GM10248 (cell line): Measurements from ENCODE around the gene NTM.

Experiments used
- CTCF ChIA-PET: fragments of 300-600 bp; sonication (Branson Sonifier 250); formaldehyde crosslinking; extraction: SDS; loops from one replicate; lab custom pipeline; 2021; ENCODE audit warnings: antibody characterized with exemption; lab: Yijun Ruan, JAX
- POLR2A ChIA-PET: fragments of 350-650 bp; sonication (Branson Sonifier 250); formaldehyde crosslinking; extraction: SDS; loops from one replicate; lab custom pipeline; 2020; ENCODE audit warnings: antibody characterized with exemption; lab: Yijun Ruan, JAX
- DNase-seq: peaks from one replicate; pipeline ENCODE4 v3.0.0; 2012; ENCODE audit errors: extremely low spot score
- TF ChIP-seq, protein P1 (sequence below): IDR thresholded peaks from 2 replicates; pipeline ENCODE4 v1.5.1; 2012; ENCODE audit warnings: mild to moderate bottlenecking, low read depth; ENCODE audit errors: extremely low read depth, missing control alignments, control extremely low read depth

NTM gene

DNA sequence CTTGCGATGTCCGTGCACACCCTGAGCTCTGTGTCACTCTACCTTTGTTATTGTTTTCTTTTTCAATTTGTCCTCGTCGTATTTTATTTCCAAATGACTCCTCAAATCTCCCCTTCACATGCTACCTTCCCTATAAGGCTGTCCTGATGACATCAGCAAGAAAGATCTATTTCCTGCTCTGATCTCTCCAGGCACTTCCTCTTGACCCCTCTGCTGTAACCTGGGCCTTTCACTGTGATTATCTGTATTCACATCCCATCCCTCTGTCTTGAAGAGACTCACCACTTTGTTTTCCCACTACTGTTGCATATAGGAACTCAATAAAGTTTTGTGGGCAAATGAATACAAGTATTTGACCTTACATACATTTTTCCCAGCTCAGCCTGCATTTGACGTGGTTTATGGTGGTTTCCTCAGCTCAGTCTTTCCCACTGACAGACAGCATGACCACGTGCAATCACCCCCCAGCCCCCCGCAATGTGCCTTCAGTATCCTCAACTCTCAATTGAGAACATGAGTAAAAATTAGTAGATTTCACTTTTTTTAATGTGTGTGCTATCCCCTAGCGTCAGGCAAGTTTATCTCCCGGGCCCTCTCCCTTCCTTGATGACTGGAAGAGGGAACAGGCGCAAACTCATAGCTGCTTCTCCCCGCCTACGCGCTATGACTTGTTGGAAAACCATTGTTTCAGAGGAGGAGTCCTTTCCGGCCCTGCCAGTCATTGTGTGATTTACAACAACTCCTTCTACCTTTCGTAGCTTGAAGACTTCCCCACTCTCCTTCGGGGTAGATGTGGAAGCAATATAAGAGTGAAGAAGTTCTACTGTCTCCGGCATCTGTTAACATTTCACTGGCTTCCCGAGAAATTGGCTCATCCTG is 498.5 kb downstream of the NTM start:
- ChIA-PET CTCF (interaction anchor here (0.7 to 6.1 kb wide), 21 partner anchors 8 to 1073 kb away, joined by 3 to 103 read pairs (median 4); no protein-coding TSS in a partner anchor), POLR2A (no interaction called here)
- no peak for DNase-seq
- TF ChIP-seq, protein P1, sequence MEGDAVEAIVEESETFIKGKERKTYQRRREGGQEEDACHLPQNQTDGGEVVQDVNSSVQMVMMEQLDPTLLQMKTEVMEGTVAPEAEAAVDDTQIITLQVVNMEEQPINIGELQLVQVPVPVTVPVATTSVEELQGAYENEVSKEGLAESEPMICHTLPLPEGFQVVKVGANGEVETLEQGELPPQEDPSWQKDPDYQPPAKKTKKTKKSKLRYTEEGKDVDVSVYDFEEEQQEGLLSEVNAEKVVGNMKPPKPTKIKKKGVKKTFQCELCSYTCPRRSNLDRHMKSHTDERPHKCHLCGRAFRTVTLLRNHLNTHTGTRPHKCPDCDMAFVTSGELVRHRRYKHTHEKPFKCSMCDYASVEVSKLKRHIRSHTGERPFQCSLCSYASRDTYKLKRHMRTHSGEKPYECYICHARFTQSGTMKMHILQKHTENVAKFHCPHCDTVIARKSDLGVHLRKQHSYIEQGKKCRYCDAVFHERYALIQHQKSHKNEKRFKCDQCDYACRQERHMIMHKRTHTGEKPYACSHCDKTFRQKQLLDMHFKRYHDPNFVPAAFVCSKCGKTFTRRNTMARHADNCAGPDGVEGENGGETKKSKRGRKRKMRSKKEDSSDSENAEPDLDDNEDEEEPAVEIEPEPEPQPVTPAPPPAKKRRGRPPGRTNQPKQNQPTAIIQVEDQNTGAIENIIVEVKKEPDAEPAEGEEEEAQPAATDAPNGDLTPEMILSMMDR = no peak

DNA sequence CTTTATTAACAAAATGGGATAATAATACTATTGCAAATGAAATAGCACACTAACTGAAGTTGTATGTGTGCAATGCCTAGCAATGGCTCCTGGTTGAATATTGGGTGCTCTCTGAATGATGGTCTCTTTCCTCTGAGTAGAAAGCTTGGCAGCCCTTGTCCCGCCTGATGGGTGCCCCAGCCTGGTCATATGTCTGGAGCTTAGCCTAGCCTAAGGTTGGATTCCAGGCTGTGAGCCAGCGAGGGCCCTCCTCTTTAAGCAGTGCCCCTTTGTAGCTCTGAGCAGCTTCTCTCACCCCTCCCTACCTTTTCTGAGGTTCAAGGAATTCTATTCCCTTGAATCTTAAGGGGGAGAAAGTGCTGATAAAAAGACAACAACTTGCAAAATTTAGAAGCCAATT is 499.9 kb downstream of the NTM start:
- DNase-seq = no peak
- CTCF ChIA-PET = interaction anchor here (1.0 to 6.1 kb wide), 11 partner anchors 9 to 256 kb away, joined by 3 to 103 read pairs (median 5); no protein-coding TSS in a partner anchor
- TF ChIP-seq, protein P1 = no peak
- POLR2A ChIA-PET = no interaction called here

DNA sequence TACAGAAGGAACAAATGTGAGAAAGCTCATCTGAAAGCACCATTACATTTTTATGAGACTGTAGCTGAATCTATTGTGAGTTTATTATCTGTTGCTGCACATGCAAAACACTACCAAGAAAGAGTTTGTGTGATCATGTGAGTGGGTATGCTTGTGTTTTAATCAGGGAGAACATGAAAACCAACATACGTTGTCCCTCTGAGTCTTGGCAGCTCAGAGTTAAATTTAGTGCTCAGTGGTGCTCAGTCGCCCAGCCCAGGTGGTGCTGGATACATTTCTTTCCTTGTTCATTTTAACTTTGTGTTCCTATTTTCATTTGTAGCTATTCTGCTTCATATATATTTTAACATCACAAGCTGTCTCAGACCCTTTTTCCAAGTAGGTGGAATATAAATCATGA is 500.6 kb downstream of the NTM start:
- TF ChIP-seq, protein P1 = no peak
- ChIA-PET CTCF (interaction anchor here (0.9 to 6.1 kb wide), 14 partner anchors 8 to 441 kb away, joined by 3 to 103 read pairs (median 4); no protein-coding TSS in a partner anchor), POLR2A (no interaction called here)
- DNase-seq = no peak

- CTCF ChIA-PET = no interaction called here
- POLR2A ChIA-PET = no interaction called here
- no peak for DNase-seq
- TF ChIP-seq, protein P1 = no peak
These were observed 503.7 kb downstream of the NTM start for GRCh38 chr11:131874070-131874469.

DNA sequence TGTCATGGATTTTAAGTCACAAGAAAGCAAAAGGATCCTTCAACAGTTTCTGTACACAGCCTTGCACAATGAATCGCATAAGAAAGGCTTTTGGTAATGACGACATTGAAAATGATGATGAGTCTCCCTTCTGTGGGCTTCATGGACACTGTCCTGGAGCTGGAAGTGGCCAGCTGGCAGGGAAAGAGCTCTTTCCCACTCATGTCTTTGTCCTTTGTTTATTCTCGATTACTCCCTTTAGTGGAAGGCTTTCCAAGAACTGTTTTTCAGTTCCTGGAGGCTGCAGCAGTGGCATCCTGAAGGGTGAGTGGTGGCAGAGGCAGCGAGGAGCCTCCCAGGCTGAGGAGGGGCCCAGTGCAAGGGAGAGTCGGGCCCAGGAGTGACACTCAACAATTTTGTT is 505.2 kb downstream of the NTM start:
- POLR2A ChIA-PET = no interaction called here
- CTCF ChIA-PET = no interaction called here

GRCh38 chr11:131877246-131877942 is 507.0 kb downstream of the NTM start:
- no peak for DNase-seq
- POLR2A ChIA-PET = no interaction called here
- CTCF ChIA-PET = interaction anchor here (1.1 to 1.3 kb wide), 2 partner anchors 9 to 10 kb away, joined by 3 to 4 read pairs; no protein-coding TSS in a partner anchor
- TF ChIP-seq, protein P1 = no peak

More for the DNA sequence above, 505.2 kb downstream of the NTM start:
- no peak for DNase-seq
- TF ChIP-seq, protein P1 = no peak
